DND-41 (cell line): Measurements from ENCODE around the gene IPP.

ENCODE experiments used
- EZH2 ChIP-seq: IDR thresholded peaks from 3 replicates; pipeline ENCODE4 v1.6.1; 2012; ENCODE audit warnings: borderline replicate concordance, low read depth, mild to moderate bottlenecking, moderate library complexity, low read length, inconsistent platforms; ENCODE audit not compliant: severe bottlenecking
- TF ChIP-seq, protein P1 (sequence below): IDR thresholded peaks from 2 replicates; pipeline ENCODE4 v1.5.1; 2012; ENCODE audit warnings: borderline replicate concordance, low read length, moderate library complexity, mild to moderate bottlenecking; ENCODE audit not compliant: poor library complexity, severe bottlenecking; ENCODE audit errors: extremely low read depth

DNA sequence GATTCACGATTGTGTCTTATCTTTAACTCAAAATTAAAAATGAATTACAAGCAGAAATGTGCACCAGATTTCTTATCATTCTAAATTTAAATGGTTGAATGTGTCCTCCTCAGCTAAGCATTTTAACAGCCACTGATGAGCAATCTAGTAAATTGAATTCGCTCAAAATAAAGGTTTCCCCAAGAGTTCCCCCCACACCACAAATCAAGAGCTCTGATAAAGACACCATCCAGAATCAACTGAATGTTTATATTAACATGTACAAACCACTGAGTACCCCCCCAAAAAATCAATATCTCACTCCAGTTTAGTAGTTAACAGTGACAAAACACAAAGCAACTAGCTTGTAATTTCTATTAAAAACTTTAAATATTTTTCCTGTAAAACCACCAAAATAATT, 66.1 kb downstream of the IPP start:
- TF ChIP-seq, protein P1, sequence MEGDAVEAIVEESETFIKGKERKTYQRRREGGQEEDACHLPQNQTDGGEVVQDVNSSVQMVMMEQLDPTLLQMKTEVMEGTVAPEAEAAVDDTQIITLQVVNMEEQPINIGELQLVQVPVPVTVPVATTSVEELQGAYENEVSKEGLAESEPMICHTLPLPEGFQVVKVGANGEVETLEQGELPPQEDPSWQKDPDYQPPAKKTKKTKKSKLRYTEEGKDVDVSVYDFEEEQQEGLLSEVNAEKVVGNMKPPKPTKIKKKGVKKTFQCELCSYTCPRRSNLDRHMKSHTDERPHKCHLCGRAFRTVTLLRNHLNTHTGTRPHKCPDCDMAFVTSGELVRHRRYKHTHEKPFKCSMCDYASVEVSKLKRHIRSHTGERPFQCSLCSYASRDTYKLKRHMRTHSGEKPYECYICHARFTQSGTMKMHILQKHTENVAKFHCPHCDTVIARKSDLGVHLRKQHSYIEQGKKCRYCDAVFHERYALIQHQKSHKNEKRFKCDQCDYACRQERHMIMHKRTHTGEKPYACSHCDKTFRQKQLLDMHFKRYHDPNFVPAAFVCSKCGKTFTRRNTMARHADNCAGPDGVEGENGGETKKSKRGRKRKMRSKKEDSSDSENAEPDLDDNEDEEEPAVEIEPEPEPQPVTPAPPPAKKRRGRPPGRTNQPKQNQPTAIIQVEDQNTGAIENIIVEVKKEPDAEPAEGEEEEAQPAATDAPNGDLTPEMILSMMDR = no peak
- TF ChIP-seq EZH2 = no peak
